Measurements from ENCODE around the gene LYPLAL1. TPM values are rescaled to one million over a fixed set of nuclear protein-coding genes. Genes with fewer than 3 reads are reported as not detected.

The LYPLAL1 gene
- total and polyA plus RNA-seq, 2 experiments from 2014 or later: 28.3 to 31.9 TPM

- 88% methylated on average over 1 of the region's 1 CpG for WGBS (ENCODE audit: low lambda C conversion rate, missing lambda C conversion rate)
- TF ChIP-seq EZH2phosphoT487 (IDR thresholded peaks at IDR 0.05; ENCODE audit: low read depth, severe bottlenecking, unreplicated experiment): no peak
- no peak for TF ChIP-seq CTCF (IDR thresholded peaks at IDR 0.05; ENCODE audit: poor library complexity)
- no peak for TF ChIP-seq EZH2 (IDR thresholded peaks at IDR 0.05; ENCODE audit: borderline replicate concordance)
Observed at GRCh38 chr1:219184337-219184736, 10.7 kb downstream of the LYPLAL1 start.

GRCh38 chr1:219185486-219186117 is 11.9 kb downstream of the LYPLAL1 start:
- TF ChIP-seq CTCF (IDR thresholded peaks at IDR 0.05; ENCODE audit: poor library complexity) (no peak), EZH2 (IDR thresholded peaks at IDR 0.05; ENCODE audit: borderline replicate concordance) (no peak), EZH2phosphoT487 (IDR thresholded peaks at IDR 0.05; ENCODE audit: low read depth, severe bottlenecking, unreplicated experiment) (no peak)
- peaks cover 26% of the 10 kb centered on the region for H3K79me2 ChIP-seq

More at GRCh38 chr1:219184337-219184736, 10.7 kb downstream of the LYPLAL1 start:
- Histone ChIP-seq H3K9me3 (ENCODE audit: low read depth) (no peaks in the 10 kb centered on the region), H3K79me2 (peaks cover 26% of the 10 kb centered on the region), H3K4me2 (no peak overlapping the region), H3K36me3 (replicated peaks; ENCODE audit: insufficient read depth, low read depth) (no peaks in the 10 kb centered on the region), H3K4me1 (ENCODE audit: insufficient read depth) (peaks cover 6% of the 10 kb centered on the region), H3K4me3 (no peak overlapping the region), H4K20me1 (ENCODE audit: insufficient read depth, poor library complexity, severe bottlenecking) (no peaks in the 10 kb centered on the region), H3K9me2 (replicated peaks; ENCODE audit: insufficient read depth) (no peaks in the 10 kb centered on the region), H3K27ac (no peak overlapping the region), H3K27me3 (no peaks in the 10 kb centered on the region), H2AFZ (no peak overlapping the region)
- no peak for DNase-seq (ENCODE audit: low spot score)

GRCh38 chr1:219188331-219188803 is 14.7 kb downstream of the LYPLAL1 start:
- WGBS (ENCODE audit: low lambda C conversion rate, missing lambda C conversion rate): 95% methylated on average over 3 of the region's 3 CpGs

More at GRCh38 chr1:219185486-219186117, 11.9 kb downstream of the LYPLAL1 start:
- 95% methylated on average over 3 of the region's 3 CpGs for WGBS (ENCODE audit: low lambda C conversion rate, missing lambda C conversion rate)
- H3K4me2 ChIP-seq: no peak overlapping the region
- no peaks in the 10 kb centered on the region for H3K27me3 ChIP-seq
- no peak overlapping the region for H2AFZ ChIP-seq
- no peaks in the 10 kb centered on the region for H3K9me3 ChIP-seq (ENCODE audit: low read depth)
- H3K4me3 ChIP-seq: no peak overlapping the region
- DNase-seq (ENCODE audit: low spot score): no peak
- no peaks in the 10 kb centered on the region for H3K9me2 ChIP-seq (replicated peaks; ENCODE audit: insufficient read depth)
- H3K36me3 ChIP-seq (replicated peaks; ENCODE audit: insufficient read depth, low read depth): no peaks in the 10 kb centered on the region
- no peak overlapping the region for H3K27ac ChIP-seq
- H3K4me1 ChIP-seq (ENCODE audit: insufficient read depth): peaks cover 8% of the 10 kb centered on the region
- no peaks in the 10 kb centered on the region for H4K20me1 ChIP-seq (ENCODE audit: insufficient read depth, poor library complexity, severe bottlenecking)

More at GRCh38 chr1:219188331-219188803, 14.7 kb downstream of the LYPLAL1 start:
- no peak for DNase-seq (ENCODE audit: low spot score)
- H3K4me1 ChIP-seq (ENCODE audit: insufficient read depth): peaks cover 8% of the 10 kb centered on the region
- TF ChIP-seq EZH2 (IDR thresholded peaks at IDR 0.05; ENCODE audit: borderline replicate concordance): no peak
- TF ChIP-seq EZH2phosphoT487 (IDR thresholded peaks at IDR 0.05; ENCODE audit: low read depth, severe bottlenecking, unreplicated experiment): no peak
- no peak for TF ChIP-seq CTCF (IDR thresholded peaks at IDR 0.05; ENCODE audit: poor library complexity)
- no peaks in the 10 kb centered on the region for H3K27me3 ChIP-seq
- H3K4me3 ChIP-seq: no peak overlapping the region
- H3K9me2 ChIP-seq (replicated peaks; ENCODE audit: insufficient read depth): no peaks in the 10 kb centered on the region
- H3K4me2 ChIP-seq: no peak overlapping the region
- H3K79me2 ChIP-seq: peaks cover 21% of the 10 kb centered on the region
- H3K9me3 ChIP-seq (ENCODE audit: low read depth): no peaks in the 10 kb centered on the region
- H3K36me3 ChIP-seq (replicated peaks; ENCODE audit: insufficient read depth, low read depth): no peaks in the 10 kb centered on the region
- no peak overlapping the region for H3K27ac ChIP-seq
- H2AFZ ChIP-seq: no peak overlapping the region
- no peaks in the 10 kb centered on the region for H4K20me1 ChIP-seq (ENCODE audit: insufficient read depth, poor library complexity, severe bottlenecking)
